Hepatocyte (in vitro differentiated cells): ENCODE results near the gene NDUFA8. TPM values are rescaled to one million over a fixed set of nuclear protein-coding genes. Genes with fewer than 3 reads are reported as not detected.

Experiments
- DNase-seq: peaks from one replicate; pipeline ENCODE4 v3.0.0-alpha.2; 2016; ENCODE audit warnings: low spot score
- H2AFZ ChIP-seq: fragments of 200-600 bp; sonication (generic); 2 replicates; pipeline ENCODE4 v1.6.0; 2016; ENCODE audit warnings: antibody characterized with exemption, mild to moderate bottlenecking
- H3K27ac ChIP-seq: fragments of 200-600 bp; sonication (generic); 2 replicates; pipeline ENCODE4 v1.5.1; 2016; ENCODE audit warnings: mild to moderate bottlenecking
- H3K27me3 ChIP-seq: fragments of 200-600 bp; sonication (generic); 2 replicates; pipeline ENCODE4 v1.6.1; 2016
- H3K36me3 ChIP-seq: fragments of 200-600 bp; sonication (generic); replicated peaks from 2 replicates; pipeline ENCODE4 v1.5.1; 2016; ENCODE audit warnings: low read depth; ENCODE audit not compliant: insufficient read depth
- H3K4me1 ChIP-seq: fragments of 200-600 bp; sonication (generic); 2 replicates; pipeline ENCODE4 v1.5.1; 2016; ENCODE audit warnings: mild to moderate bottlenecking, moderate library complexity; ENCODE audit not compliant: insufficient read depth
- H3K4me2 ChIP-seq: fragments of 200-600 bp; sonication (generic); 2 replicates; pipeline ENCODE4 v1.6.0; 2016
- H3K4me3 ChIP-seq: fragments of 200-600 bp; sonication (generic); 2 replicates; pipeline ENCODE4 v1.5.1; 2016; ENCODE audit warnings: mild to moderate bottlenecking
- H3K79me2 ChIP-seq: fragments of 200-600 bp; sonication (generic); 2 replicates; pipeline ENCODE4 v1.6.0; 2017; ENCODE audit warnings: mild to moderate bottlenecking
- H3K9me2 ChIP-seq: fragments of 200-600 bp; sonication (generic); replicated peaks from 2 replicates; pipeline ENCODE4 v1.6.0; 2017; ENCODE audit warnings: mild to moderate bottlenecking; ENCODE audit not compliant: insufficient read depth
- H3K9me3 ChIP-seq: fragments of 200-600 bp; sonication (generic); 2 replicates; pipeline ENCODE4 v1.5.1; 2016; ENCODE audit warnings: low read depth, mild to moderate bottlenecking
- H4K20me1 ChIP-seq: fragments of 200-600 bp; sonication (generic); 2 replicates; pipeline ENCODE4 v1.6.0; 2016; ENCODE audit warnings: mild to moderate bottlenecking; ENCODE audit not compliant: insufficient read depth, poor library complexity, severe bottlenecking
- CTCF ChIP-seq: fragments of 200-600 bp; sonication (generic); IDR thresholded peaks from 2 replicates; pipeline ENCODE4 v1.5.1; 2016; ENCODE audit warnings: antibody characterized with exemption, mild to moderate bottlenecking; ENCODE audit not compliant: poor library complexity
- EZH2 ChIP-seq: fragments of 200-600 bp; sonication (generic); IDR thresholded peaks from 2 replicates; pipeline ENCODE4 v1.6.1; 2016; ENCODE audit warnings: antibody characterized with exemption, mild to moderate bottlenecking, borderline replicate concordance
- EZH2phosphoT487 ChIP-seq: fragments of 200-600 bp; sonication (generic); IDR thresholded peaks from one replicate; pipeline ENCODE4 v1.6.1; 2018; ENCODE audit warnings: antibody characterized with exemption, mild to moderate bottlenecking, low read depth, moderate library complexity; ENCODE audit not compliant: unreplicated experiment, severe bottlenecking
- WGBS: methylation state at CpG from one replicate; pipeline ENCODE4 v1.1.6; 2016; ENCODE audit warnings: low lambda C conversion rate; ENCODE audit errors: missing lambda C conversion rate; 5-methylcytosine and 5-hydroxymethylcytosine counted together
- polyA plus RNA-seq: library from polyadenylated mRNA; unstranded; fragments of >200 nt; fragmentation: Nextera tagmentation; extraction: Ambion mirVana; gene quantifications from 2 replicates; pipeline ENCODE4 v1.2.1, GENCODE V29; 2016
- total RNA-seq: library from RNA; depleted of rRNA; stranded (reverse); fragments of >200 nt; gene quantifications from 2 replicates; pipeline ENCODE4 v1.2.3, GENCODE V29; 2014

The NDUFA8 gene
- total and polyA plus RNA-seq, 2 experiments from 2014 or later: 46.4 to 113 TPM

- no peak overlapping the region for H3K4me2 ChIP-seq
- WGBS: 88% methylated on average over 6 of the region's 6 CpGs
- no peak overlapping the region for H3K27ac ChIP-seq
- peaks cover 11% of the 10 kb centered on the region for H3K4me1 ChIP-seq
- DNase-seq: no peak
- no peaks in the 10 kb centered on the region for H3K9me3 ChIP-seq
- no peak overlapping the region for H3K4me3 ChIP-seq
- H3K9me2 ChIP-seq: no peaks in the 10 kb centered on the region
- H3K79me2 ChIP-seq: no peaks in the 10 kb centered on the region
- no peaks in the 10 kb centered on the region for H3K36me3 ChIP-seq
- H4K20me1 ChIP-seq: no peaks in the 10 kb centered on the region
- TF ChIP-seq EZH2phosphoT487: no peak
- TF ChIP-seq EZH2: no peak
- TF ChIP-seq CTCF: no peak
- no peak overlapping the region for H2AFZ ChIP-seq
- peaks cover 19% of the 10 kb centered on the region for H3K27me3 ChIP-seq
Observed at GRCh38 chr9:122121931-122122330, 37.6 kb downstream of the NDUFA8 start.

GRCh38 chr9:122121391-122121790 is 38.2 kb downstream of the NDUFA8 start:
- 94% methylated on average over 10 of the region's 10 CpGs for WGBS
- no peak for DNase-seq
- Histone ChIP-seq H2AFZ (no peak overlapping the region), H4K20me1 (no peaks in the 10 kb centered on the region), H3K27me3 (peaks cover 14% of the 10 kb centered on the region), H3K9me2 (no peaks in the 10 kb centered on the region), H3K9me3 (no peaks in the 10 kb centered on the region), H3K79me2 (no peaks in the 10 kb centered on the region), H3K4me2 (no peak overlapping the region), H3K36me3 (no peaks in the 10 kb centered on the region), H3K4me3 (no peak overlapping the region), H3K4me1 (peaks cover 5% of the 10 kb centered on the region), H3K27ac (no peak overlapping the region)
- TF ChIP-seq CTCF (no peak), EZH2 (no peak), EZH2phosphoT487 (no peak)

- H3K79me2 ChIP-seq: no peaks in the 10 kb centered on the region
- 80% methylated on average over 10 of the region's 10 CpGs for WGBS
- no peaks in the 10 kb centered on the region for H3K9me3 ChIP-seq
- no peak overlapping the region for H3K4me2 ChIP-seq
- TF ChIP-seq EZH2: no peak
- TF ChIP-seq CTCF: no peak
- TF ChIP-seq EZH2phosphoT487: no peak
- no peak overlapping the region for H3K27ac ChIP-seq
- no peak for DNase-seq
- H3K27me3 ChIP-seq: peaks cover 7% of the 10 kb centered on the region
- no peak overlapping the region for H2AFZ ChIP-seq
- no peaks in the 10 kb centered on the region for H3K4me1 ChIP-seq
- H3K4me3 ChIP-seq: no peak overlapping the region
- no peaks in the 10 kb centered on the region for H4K20me1 ChIP-seq
- no peaks in the 10 kb centered on the region for H3K9me2 ChIP-seq
- no peaks in the 10 kb centered on the region for H3K36me3 ChIP-seq
Observed at GRCh38 chr9:122120316-122121071, 39.1 kb downstream of the NDUFA8 start.
